DND-41 (cell line): ENCODE results near the gene TSPEAR.

ENCODE experiments used
- ATAC-seq: fragments of 200-7000 bp; cut with Tn5 transposase; 3 replicates; pipeline ENCODE4 v1.9.1; 2021; ENCODE audit warnings: low read depth; ENCODE audit not compliant: insufficient read depth
- DNase-seq: peaks from one replicate; pipeline ENCODE4 v3.0.0-alpha.2; 2020
- H2AFZ ChIP-seq: 2 replicates; pipeline ENCODE4 v1.6.0; 2012; ENCODE audit warnings: low read depth, low read length
- H3K27ac ChIP-seq: 2 replicates; pipeline ENCODE4 v1.5.1; 2012; ENCODE audit warnings: low read length, inconsistent platforms
- H3K27me3 ChIP-seq: fragments of 200-600 bp; sonication (generic); 2 replicates; pipeline ENCODE4 v1.6.0; 2012; ENCODE audit warnings: low read length, mild to moderate bottlenecking, inconsistent platforms; ENCODE audit not compliant: insufficient read depth, poor library complexity
- H3K36me3 ChIP-seq: 2 replicates; pipeline ENCODE4 v1.5.1; 2012; ENCODE audit warnings: low read length, inconsistent platforms; ENCODE audit not compliant: insufficient read depth
- H3K4me1 ChIP-seq: 2 replicates; pipeline ENCODE4 v1.5.1; 2012; ENCODE audit warnings: mild to moderate bottlenecking, low read length; ENCODE audit not compliant: insufficient read depth
- H3K4me2 ChIP-seq: 2 replicates; pipeline ENCODE4 v1.6.0; 2012; ENCODE audit warnings: mild to moderate bottlenecking, moderate library complexity, low read length, inconsistent platforms; ENCODE audit not compliant: insufficient read depth
- H3K4me3 ChIP-seq, 2 experiments: fragments of 200-600 bp in 1 of 2; shearing (Covaris generic) in 1 of 2; 2 replicates each; pipeline ENCODE4 v1.5.1; 2012 to 2016; ENCODE audit warnings: inconsistent platforms in 2 of 2, low read length in 2 of 2, mild to moderate bottlenecking in 2 of 2, low read depth in 1 of 2, moderate library complexity in 1 of 2
- H3K79me2 ChIP-seq: 2 replicates; pipeline ENCODE4 v1.6.0; 2012; ENCODE audit warnings: low read length, inconsistent platforms; ENCODE audit not compliant: insufficient read depth
- H3K9ac ChIP-seq: 2 replicates; pipeline ENCODE4 v1.6.0; 2012; ENCODE audit warnings: low read depth, mild to moderate bottlenecking, inconsistent platforms, low read length, moderate library complexity
- H3K9me3 ChIP-seq: 2 replicates; pipeline ENCODE4 v1.5.1; 2012; ENCODE audit warnings: low read length, moderate library complexity, mild to moderate bottlenecking, inconsistent platforms; ENCODE audit not compliant: insufficient read depth, severe bottlenecking
- H4K20me1 ChIP-seq: 2 replicates; pipeline ENCODE4 v1.6.0; 2012; ENCODE audit warnings: low read length; ENCODE audit not compliant: insufficient read depth
- EZH2 ChIP-seq: IDR thresholded peaks from 3 replicates; pipeline ENCODE4 v1.6.1; 2012; ENCODE audit warnings: borderline replicate concordance, low read depth, mild to moderate bottlenecking, moderate library complexity, low read length, inconsistent platforms; ENCODE audit not compliant: severe bottlenecking
- TF ChIP-seq, protein P1 (sequence below): IDR thresholded peaks from 2 replicates; pipeline ENCODE4 v1.5.1; 2012; ENCODE audit warnings: borderline replicate concordance, low read length, moderate library complexity, mild to moderate bottlenecking; ENCODE audit not compliant: poor library complexity, severe bottlenecking; ENCODE audit errors: extremely low read depth

TSPEAR gene

DNA sequence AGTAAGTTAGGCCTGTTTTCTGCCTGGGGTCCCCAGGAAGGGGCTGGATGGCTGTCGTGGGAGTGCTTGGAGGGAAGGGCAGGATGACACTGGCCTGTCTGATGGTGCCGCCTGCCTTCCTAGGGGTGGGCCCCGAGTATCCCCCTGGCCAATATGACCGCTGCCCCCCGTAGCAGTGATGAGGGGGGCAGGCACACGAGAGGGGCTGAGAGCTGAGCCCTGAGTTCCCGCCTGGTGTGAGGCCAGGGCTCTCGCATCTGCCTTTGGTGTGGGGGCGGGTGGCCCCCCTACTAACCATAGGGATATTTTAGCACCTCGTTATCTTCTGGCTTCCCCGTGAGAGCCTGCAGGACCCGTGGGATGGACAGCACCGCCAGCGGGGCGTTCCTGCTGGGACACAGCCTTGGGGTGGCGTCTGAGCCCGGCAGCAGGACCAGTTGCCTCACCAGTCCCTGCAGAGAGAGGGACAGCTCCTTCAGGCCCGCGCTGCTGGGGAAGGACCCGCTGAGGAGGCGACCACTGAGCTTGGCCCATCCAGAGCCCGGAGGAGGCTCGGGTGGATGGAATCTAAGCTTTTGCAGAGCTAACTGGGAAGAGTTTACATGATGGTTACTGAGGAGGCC lies 181.8 kb downstream of the TSPEAR start:
- TF ChIP-seq EZH2 = no peak
- TF ChIP-seq, protein P1, sequence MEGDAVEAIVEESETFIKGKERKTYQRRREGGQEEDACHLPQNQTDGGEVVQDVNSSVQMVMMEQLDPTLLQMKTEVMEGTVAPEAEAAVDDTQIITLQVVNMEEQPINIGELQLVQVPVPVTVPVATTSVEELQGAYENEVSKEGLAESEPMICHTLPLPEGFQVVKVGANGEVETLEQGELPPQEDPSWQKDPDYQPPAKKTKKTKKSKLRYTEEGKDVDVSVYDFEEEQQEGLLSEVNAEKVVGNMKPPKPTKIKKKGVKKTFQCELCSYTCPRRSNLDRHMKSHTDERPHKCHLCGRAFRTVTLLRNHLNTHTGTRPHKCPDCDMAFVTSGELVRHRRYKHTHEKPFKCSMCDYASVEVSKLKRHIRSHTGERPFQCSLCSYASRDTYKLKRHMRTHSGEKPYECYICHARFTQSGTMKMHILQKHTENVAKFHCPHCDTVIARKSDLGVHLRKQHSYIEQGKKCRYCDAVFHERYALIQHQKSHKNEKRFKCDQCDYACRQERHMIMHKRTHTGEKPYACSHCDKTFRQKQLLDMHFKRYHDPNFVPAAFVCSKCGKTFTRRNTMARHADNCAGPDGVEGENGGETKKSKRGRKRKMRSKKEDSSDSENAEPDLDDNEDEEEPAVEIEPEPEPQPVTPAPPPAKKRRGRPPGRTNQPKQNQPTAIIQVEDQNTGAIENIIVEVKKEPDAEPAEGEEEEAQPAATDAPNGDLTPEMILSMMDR = no peak
- ATAC-seq (no peak), DNase-seq (no peak)
- Histone ChIP-seq H3K27ac (no peak overlapping the region), H3K4me1 (no peaks in the 10 kb centered on the region), H2AFZ (no peak overlapping the region), H3K79me2 (no peaks in the 10 kb centered on the region), H3K9ac (no peak overlapping the region), H4K20me1 (no peaks in the 10 kb centered on the region), H3K36me3 (no peaks in the 10 kb centered on the region), H3K27me3 (no peaks in the 10 kb centered on the region), H3K9me3 (no peaks in the 10 kb centered on the region), H3K4me2 (no peak overlapping the region), H3K4me3 (no peak overlapping the region)

- H3K27me3 ChIP-seq = no peaks in the 10 kb centered on the region
- no peak overlapping the region for H2AFZ ChIP-seq
- H3K4me1 ChIP-seq = no peaks in the 10 kb centered on the region
- no peaks in the 10 kb centered on the region for H4K20me1 ChIP-seq
- no peaks in the 10 kb centered on the region for H3K36me3 ChIP-seq
- H3K9ac ChIP-seq = no peak overlapping the region
- no peak overlapping the region for H3K4me2 ChIP-seq
- ATAC-seq (no peak), DNase-seq (no peak)
- no peak for TF ChIP-seq EZH2
- TF ChIP-seq, protein P1 = no peak
- H3K79me2 ChIP-seq = no peaks in the 10 kb centered on the region
- H3K27ac ChIP-seq = no peak overlapping the region
- no peak overlapping the region for H3K4me3 ChIP-seq
- no peaks in the 10 kb centered on the region for H3K9me3 ChIP-seq
Observed at GRCh38 chr21:44529011-44529421, 182.4 kb downstream of the TSPEAR start.

- no peak overlapping the region for H3K9ac ChIP-seq
- H3K27ac ChIP-seq = no peak overlapping the region
- TF ChIP-seq EZH2 = no peak
- TF ChIP-seq, protein P1 = no peak
- H3K36me3 ChIP-seq = no peaks in the 10 kb centered on the region
- H3K9me3 ChIP-seq = no peaks in the 10 kb centered on the region
- H3K4me1 ChIP-seq = no peaks in the 10 kb centered on the region
- no peaks in the 10 kb centered on the region for H3K27me3 ChIP-seq
- no peak overlapping the region for H2AFZ ChIP-seq
- no peaks in the 10 kb centered on the region for H3K79me2 ChIP-seq
- no peak overlapping the region for H3K4me3 ChIP-seq
- no peak overlapping the region for H3K4me2 ChIP-seq
- H4K20me1 ChIP-seq = no peaks in the 10 kb centered on the region
- no peak for DNase-seq
- ATAC-seq = no peak
Observed at GRCh38 chr21:44528634-44528995, 182.8 kb downstream of the TSPEAR start.
